SH-SY5Y (cell line): ENCODE results near the gene BMP3.

Source experiments
- GATA2 ChIP-seq: IDR thresholded peaks from 2 replicates; pipeline ENCODE4 v1.6.1; 2011; ENCODE audit warnings: mild to moderate bottlenecking, low read depth, low read length
- GATA3 ChIP-seq: IDR thresholded peaks from 2 replicates; pipeline ENCODE4 v1.6.1; 2011; ENCODE audit warnings: low read depth, mild to moderate bottlenecking, low read length, moderate library complexity

DNA sequence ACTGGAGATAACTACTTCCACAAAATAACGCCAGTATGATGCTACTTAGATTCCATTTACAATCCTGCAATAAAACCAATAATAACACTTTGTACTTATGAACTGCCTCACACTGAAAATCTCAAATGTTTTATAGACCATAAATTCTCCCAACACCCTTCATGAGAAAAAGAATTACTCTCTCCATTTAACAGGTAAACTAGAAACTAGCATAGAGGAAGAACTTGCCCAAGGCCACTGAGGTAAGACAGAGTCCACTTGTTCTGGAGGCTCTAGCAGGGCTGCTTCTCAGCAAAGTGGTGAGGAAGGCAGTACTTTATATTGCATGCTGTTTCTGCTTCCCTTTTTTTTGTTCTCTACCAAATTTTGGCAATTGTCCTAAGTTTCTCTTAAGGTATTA lies 11.5 kb upstream of the BMP3 start:
- no peak for TF ChIP-seq GATA2
- TF ChIP-seq GATA3 = no peak
